LNCAP (cell line): Measurements from ENCODE around the gene CLDN6.

Experiments used
- CTCF ChIP-seq: fragments of 450-650 bp; IDR thresholded peaks from 2 replicates; pipeline ENCODE4 v1.5.1; 2017; ENCODE audit warnings: mild to moderate bottlenecking

The CLDN6 gene

GRCh38 chr16:2981177-2981898 lies 36.6 kb downstream of the CLDN6 start:
- TF ChIP-seq CTCF, result no peak

GRCh38 chr16:2980227-2981176 lies 37.5 kb downstream of the CLDN6 start, which contains the start of gene PKMYT1:
PKMYT1 (minus strand) TSS chr16:2980446; CDS start chr16:2979657, 789 bp downstream.
- TF ChIP-seq CTCF, result no peak

- TF ChIP-seq CTCF, result no peak
These were observed 38.2 kb downstream of the CLDN6 start for GRCh38 chr16:2979669-2980226.

- TF ChIP-seq CTCF, result no peak
These were observed 40.5 kb downstream of the CLDN6 start for GRCh38 chr16:2977440-2977839.

GRCh38 chr16:2976673-2977072 lies 41.3 kb downstream of the CLDN6 start:
- TF ChIP-seq CTCF, result no peak

- TF ChIP-seq CTCF, result no peak
These were observed 41.8 kb downstream of the CLDN6 start for GRCh38 chr16:2976201-2976600.

GRCh38 chr16:2975161-2975795 lies 42.7 kb downstream of the CLDN6 start:
- TF ChIP-seq CTCF, result no peak
